ENCODE measurements around the gene PLVAP. TPM values are rescaled to one million over a fixed set of nuclear protein-coding genes. Genes with fewer than 3 reads are reported as not detected.
A peak's percentile ranks its signal among the peaks of the same experiment; 100 is the strongest.

Gene PLVAP
- total and polyA plus RNA-seq, 2 donors from 2014 or later, result 148 to 195 TPM

- no peak overlapping the region for H3K9ac ChIP-seq (ENCODE audit: low read length in 3 of 3)
- no peaks in the 10 kb centered on the region for H3K4me1 ChIP-seq (ENCODE audit: control insufficient read depth in 2 of 3, insufficient read depth in 2 of 3, low read depth in 1 of 3, low read length in 3 of 3)
- no peak overlapping the region for H3K4me3 ChIP-seq (ENCODE audit: low read length in 3 of 3)
- DNase-seq (peak in 1 of 5 donors; percentile 85), FAIRE-seq (no peak)
- peaks cover 0 to 5% (median 0%) of the 10 kb centered on the region in 3 donors for H3K36me3 ChIP-seq (ENCODE audit: control insufficient read depth in 2 of 3, insufficient read depth in 3 of 3, low read length in 3 of 3)
- H3K9me3 ChIP-seq (ENCODE audit: control insufficient read depth in 2 of 3, insufficient read depth in 1 of 3, low read length in 3 of 3), result no peaks in the 10 kb centered on the region
- no peaks in the 10 kb centered on the region for H3K27me3 ChIP-seq (ENCODE audit: control insufficient read depth, insufficient read depth, low read length)
- intact Hi-C loops (cut with DNase I), result no loop called here
- H3K27ac ChIP-seq (ENCODE audit: low read depth in 2 of 2, low read length in 2 of 2), result no peak overlapping the region
- no peak for TF ChIP-seq CTCF (IDR thresholded peaks at IDR 0.05; ENCODE audit: borderline replicate concordance, extremely low read depth, insufficient read depth)
These were observed 54.3 kb downstream of the PLVAP start for GRCh38 chr19:17322854-17323253.

- Histone ChIP-seq H3K27me3 (ENCODE audit: control insufficient read depth, insufficient read depth, low read length) (no peaks in the 10 kb centered on the region), H3K27ac (ENCODE audit: low read depth in 2 of 2, low read length in 2 of 2) (no peak overlapping the region), H3K4me1 (ENCODE audit: control insufficient read depth in 2 of 3, insufficient read depth in 2 of 3, low read depth in 1 of 3, low read length in 3 of 3) (no peaks in the 10 kb centered on the region), H3K9ac (ENCODE audit: low read length in 3 of 3) (no peak overlapping the region), H3K9me3 (ENCODE audit: control insufficient read depth in 2 of 3, insufficient read depth in 1 of 3, low read length in 3 of 3) (no peaks in the 10 kb centered on the region), H3K4me3 (ENCODE audit: low read length in 3 of 3) (no peak overlapping the region), H3K36me3 (ENCODE audit: control insufficient read depth in 2 of 3, insufficient read depth in 3 of 3, low read length in 3 of 3) (peaks cover 0 to 5% (median 0%) of the 10 kb centered on the region in 3 donors)
- intact Hi-C loops (cut with DNase I), result no loop called here
- no peak for FAIRE-seq
- DNase-seq, result no peak
- no peak for TF ChIP-seq CTCF (IDR thresholded peaks at IDR 0.05; ENCODE audit: borderline replicate concordance, extremely low read depth, insufficient read depth)
These were observed 55.3 kb downstream of the PLVAP start for GRCh38 chr19:17321655-17322489.

- Histone ChIP-seq H3K4me1 (ENCODE audit: control insufficient read depth in 2 of 3, insufficient read depth in 2 of 3, low read depth in 1 of 3, low read length in 3 of 3) (no peaks in the 10 kb centered on the region), H3K9me3 (ENCODE audit: control insufficient read depth in 2 of 3, insufficient read depth in 1 of 3, low read length in 3 of 3) (no peaks in the 10 kb centered on the region), H3K27ac (ENCODE audit: low read depth in 2 of 2, low read length in 2 of 2) (no peak overlapping the region), H3K36me3 (ENCODE audit: control insufficient read depth in 2 of 3, insufficient read depth in 3 of 3, low read length in 3 of 3) (peaks cover 0 to 7% (median 6%) of the 10 kb centered on the region in 3 donors), H3K9ac (ENCODE audit: low read length in 3 of 3) (no peak overlapping the region), H3K27me3 (ENCODE audit: control insufficient read depth, insufficient read depth, low read length) (no peaks in the 10 kb centered on the region), H3K4me3 (ENCODE audit: low read length in 3 of 3) (no peak overlapping the region)
- no peak for TF ChIP-seq CTCF (IDR thresholded peaks at IDR 0.05; ENCODE audit: borderline replicate concordance, extremely low read depth, insufficient read depth)
- intact Hi-C loops (cut with DNase I), result no loop called here
- DNase-seq (no peak), FAIRE-seq (no peak)
These were observed 56.7 kb downstream of the PLVAP start for GRCh38 chr19:17320435-17320834.

Data from kidney (tissue), 14 donors.